GM19328 (cell line): ENCODE data around the gene OXSR1.

Source experiments
- ATAC-seq: cut with Tn5 transposase; IDR thresholded peaks from one replicate; pipeline ENCODE4 v1.9.1; 2021; ENCODE audit warnings: mild to moderate bottlenecking, moderate library complexity; ENCODE audit not compliant: unreplicated experiment

The OXSR1 gene

DNA sequence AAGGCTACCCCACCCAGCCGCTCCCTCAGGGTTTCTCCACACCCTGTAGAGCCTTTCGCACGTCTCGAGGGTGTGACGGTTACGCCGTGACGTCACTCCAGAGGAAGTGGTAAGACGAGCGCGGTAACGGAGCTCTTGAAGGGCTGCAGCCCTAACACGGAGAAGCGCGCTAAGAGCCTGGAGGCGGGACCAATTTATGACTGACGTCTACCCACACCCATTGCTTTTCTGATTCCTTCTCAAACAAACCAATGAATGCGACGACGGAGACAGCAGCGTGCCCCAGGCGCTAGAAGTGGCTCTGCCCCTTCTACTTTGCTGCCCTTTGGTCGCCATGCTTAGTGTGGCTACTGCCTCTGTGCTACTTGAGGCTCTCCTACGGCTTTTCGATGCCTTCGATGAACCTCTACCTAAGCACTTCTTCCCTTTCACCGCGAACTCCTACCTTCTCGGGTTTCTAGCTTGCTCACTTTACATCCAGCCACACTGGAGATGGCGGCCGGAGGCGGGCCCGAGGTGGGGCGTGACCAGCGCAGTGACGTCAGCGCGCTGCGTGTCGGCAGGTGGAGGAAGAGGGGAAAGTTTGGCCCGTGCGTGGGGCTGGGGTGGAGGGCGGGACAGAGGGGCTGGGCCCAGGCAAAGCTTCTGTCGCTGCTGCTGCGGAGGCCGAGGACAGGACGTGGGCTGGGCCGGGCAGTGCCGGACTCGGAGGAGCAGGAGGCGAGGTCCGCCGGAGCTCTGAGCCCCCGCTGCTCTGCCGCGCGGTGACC is at the start of gene OXSR1:
TSS of gene OXSR1 (plus strand) at position 586 of the 770 bp plus-strand sequence. CDS start 340 bp downstream, outside the sequence.
- peak; percentile 93 for ATAC-seq

DNA sequence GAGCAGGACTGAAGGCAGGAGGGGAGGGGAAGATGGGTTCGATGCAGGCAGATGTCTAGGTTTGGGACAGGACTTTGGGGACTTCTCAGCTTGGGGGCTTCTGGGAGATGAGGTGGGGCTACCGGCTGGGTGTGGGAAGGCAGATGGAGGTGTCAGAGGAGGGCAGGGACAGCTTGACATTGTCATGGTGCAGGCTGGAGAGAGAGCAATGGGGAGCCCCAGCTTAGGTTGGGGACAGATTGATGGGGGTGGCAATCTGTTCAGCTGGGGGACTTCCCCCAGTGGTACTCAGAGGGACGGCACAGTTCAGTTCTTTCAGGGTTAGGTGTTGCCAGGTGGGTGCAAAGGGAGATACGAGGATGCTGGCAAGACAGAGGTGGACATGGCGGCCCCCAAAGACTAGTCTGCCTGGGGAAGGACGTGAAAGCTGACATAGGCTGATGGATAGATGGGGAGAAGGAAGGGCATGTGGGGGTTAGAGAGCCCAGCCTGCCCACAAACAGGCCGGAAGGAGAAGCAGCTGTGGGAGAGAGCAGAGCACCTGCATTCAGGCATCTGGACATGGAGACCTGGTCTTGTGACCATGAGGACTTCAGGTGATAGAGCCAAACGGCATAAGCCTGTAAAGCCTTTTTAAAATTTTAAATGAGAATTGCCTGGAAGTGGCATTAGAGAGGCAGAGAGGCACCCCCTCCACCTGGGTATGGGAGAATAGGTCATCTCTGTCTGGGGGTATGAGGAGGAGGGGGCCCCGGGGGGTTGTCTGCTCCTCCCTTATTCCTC is 49.5 kb upstream of the OXSR1 start:
- no peak for ATAC-seq

DNA sequence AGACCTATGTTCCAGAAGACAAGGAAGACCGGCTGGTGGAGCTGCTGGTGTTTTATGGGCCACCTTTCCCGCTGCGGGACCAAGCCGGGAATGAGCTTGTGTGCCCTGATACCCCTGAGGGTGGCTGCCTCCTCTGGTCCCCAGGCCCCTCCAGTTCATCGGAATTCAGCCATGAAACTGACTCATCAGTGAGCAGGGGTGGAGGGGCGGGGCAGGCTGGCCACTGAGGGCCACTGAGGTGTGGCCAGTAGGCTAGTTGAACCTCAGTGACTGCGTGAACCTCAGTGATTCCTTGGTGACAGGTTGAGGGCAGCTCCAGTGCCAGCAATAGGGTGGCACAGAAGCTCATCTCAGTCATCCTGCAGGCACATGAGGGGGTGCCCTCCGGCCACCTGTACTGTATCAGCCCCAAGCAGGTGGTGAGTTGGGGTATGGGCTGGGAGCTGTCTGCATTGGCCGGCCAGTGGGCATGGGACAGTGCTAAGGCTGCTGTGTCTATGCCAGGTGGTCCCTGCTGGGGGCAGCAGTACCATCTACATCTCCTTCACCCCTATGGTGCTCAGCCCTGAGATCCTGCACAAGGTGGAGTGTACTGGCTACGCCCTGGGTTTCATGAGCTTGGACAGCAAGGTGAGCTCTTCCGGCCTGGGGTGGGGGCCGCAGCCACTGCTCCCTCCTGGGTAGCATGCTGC is 48.7 kb upstream of the OXSR1 start:
- no peak for ATAC-seq

DNA sequence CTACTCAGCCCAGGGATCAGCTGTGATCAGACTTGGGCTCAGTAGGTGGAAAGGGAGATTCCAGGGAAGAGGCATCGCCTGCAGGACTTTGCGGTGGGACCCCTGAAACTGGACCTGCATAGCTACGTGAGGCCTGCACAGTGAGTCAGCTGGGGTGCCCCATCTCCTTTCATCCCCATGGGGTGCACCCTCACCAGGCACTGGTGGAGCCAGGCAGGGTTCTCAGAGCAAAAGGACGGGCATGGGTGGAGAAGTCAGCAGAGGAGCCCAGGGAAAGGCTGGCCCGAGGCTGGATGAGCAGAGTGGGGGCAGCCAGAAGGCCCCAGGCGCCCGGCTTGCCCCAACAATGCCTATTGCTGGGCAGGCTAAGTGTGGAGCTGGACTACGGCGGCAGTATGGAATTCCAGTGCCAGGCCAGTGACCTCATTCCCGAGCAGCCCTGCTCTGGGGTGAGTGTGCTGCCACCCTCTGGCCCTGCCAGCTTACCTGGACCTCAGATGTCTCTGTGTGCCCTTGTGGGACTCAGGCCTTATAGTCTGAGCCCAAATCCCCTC is 48.1 kb upstream of the OXSR1 start:
- ATAC-seq = no peak

DNA sequence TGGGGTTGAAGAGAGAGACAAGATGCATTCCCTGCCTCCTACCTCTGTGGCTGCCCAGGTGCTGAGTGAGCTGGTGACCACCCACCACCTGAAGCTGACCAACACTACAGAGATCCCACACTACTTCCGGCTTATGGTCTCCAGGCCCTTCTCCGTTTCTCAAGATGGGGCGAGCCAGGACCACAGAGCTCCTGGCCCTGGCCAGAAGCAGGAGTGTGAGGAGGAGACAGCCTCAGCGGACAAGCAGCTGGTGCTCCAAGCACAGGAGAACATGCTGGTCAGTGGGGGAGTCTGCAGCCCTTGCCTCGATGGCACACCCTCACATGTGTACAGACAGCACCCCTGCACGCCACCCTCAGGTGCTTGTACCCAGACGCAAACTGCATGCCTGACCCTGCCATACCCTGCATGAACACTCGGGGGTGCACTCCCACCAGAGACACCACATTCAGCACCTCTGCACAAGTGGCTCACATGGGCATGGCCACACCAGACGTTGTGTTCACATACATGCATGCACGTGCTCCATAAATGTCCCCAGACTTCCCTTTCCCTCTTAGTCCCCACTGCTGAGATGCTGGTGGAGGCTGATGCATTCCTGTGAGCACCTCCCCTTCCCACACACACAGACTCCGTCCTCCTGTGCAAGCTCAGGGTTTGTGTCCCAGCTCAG is 47.5 kb upstream of the OXSR1 start:
- ATAC-seq = peak; percentile 64

DNA sequence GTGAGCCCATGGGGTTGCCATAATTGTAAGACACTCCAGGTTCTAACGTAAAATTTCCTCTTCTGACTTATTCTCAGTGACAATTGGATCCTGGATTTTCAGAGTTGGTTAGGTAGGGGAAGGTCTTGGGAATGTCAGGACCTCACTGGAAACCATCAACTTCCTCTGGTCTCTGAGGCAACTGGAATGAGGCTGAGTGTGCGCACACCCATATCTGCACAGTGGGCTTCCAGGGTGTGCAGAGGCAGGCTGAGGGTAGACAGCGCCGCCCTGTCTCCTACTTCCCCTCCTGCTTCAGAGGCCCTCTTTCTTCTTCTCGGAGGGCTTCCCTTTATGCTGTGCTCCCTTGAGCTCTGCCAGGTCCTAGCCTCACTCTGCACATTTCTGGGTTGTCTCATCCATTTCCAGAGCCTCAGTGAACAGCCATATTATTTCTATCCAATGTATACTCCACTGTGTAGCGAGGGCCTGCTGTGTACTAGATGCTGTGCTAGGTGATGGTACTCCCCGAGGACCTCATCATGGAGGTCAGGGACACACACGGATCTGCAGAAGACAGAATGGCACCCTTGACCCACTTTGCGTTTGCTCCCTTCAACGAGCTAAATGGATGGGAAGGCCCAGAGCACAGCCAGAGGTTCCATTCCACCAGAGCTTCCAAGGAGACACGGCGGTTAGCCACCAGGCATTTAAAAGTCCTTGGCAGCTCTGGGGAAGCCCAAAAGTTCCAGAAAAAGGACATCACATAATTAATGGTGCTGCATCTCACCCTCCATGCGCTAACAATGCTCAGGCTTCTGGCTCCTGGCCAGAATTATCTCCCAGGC is 46.7 kb upstream of the OXSR1 start:
- no peak for ATAC-seq

DNA sequence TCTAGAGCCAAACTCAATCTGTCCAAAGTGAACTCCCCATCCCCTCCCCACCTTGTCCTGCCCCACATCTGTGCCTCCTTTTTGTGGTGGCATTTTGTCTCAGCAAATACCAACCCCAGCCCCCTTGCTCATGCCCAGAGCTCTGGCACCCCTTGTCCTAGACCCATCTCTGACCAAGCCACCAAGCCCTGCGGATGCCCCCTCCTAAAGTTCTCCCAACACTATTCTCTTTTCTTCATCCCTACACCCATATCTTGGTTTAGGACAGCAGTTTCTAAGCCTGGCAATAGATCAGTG is 46.1 kb upstream of the OXSR1 start:
- no peak for ATAC-seq

DNA sequence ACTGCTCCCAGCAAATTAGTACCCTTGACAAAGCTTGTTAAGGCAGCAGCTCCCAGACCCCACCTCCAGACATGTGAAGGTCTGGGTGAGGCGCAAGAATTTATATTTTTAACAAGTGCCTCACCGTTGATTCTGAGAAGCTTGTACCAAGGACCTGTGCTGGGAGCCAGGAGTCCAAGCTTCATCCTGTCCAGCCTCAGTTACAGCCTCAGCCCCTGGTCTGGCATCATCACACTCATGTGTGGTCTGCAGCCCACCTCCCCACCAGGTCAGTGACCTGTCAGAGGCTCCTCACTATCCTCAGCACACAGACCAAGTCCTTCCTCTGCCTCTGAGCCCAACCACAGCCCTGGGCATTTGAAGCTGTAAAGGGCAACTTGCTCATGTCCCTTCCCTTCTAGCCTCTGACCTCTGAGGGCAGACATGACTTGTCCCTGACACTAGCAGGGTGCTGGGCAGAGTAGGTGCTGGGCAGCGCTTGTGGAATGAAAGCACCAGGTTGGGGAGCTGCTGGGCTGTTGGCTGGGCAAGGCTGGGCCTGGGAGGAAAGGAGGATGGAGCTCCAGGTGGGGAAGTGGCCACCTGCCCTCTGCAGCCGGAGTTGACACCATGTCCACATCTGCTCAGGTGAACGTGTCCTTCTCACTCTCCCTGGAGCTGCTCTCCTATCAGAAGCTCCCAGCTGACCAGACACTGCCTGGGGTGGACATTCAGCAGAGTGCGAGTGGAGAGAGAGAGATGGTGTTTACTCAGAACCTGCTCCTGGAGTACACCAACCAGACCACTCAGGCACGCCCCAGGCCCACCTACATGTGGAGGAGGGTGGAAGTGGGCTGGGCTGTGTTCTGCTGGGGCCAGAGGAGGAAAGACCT is 45.3 kb upstream of the OXSR1 start:
- ATAC-seq = no peak

DNA sequence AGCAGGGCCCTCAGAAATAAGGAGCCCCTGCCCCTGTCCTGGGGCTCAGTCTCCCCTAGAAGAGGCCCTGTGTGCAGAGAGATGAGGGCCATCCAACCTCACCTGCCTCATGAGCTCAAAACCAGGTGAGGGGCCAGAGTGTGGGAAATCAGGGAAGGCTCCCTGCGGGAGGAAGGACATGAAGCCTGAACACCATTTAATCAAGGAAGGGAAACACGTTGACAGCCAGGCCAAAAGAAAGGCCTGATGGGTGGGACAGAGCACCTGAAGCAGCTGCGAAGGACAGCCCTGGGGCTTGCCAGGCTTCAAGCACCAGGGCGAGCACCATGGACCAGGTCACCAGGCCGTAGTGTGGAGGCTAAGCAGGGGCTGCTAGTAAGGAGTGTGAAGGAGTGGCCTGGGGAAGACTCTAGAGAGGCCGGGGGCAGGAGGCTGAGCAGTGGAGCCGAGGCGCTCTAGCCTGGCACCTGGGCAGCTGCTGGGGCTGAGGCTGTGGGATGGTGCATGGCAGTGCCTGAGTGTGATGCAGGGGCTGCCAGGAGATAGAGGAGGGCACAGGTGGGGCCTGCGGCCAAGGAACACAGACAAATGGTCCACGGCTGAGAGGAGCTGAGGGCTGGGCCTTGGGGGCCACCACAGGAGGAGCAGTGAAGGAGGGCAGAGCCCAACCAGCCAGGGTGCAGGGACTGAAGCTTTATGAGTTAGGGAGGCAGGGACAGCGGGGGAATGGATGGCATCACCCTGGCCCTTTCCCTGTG is 44.5 kb upstream of the OXSR1 start:
- ATAC-seq = no peak

DNA sequence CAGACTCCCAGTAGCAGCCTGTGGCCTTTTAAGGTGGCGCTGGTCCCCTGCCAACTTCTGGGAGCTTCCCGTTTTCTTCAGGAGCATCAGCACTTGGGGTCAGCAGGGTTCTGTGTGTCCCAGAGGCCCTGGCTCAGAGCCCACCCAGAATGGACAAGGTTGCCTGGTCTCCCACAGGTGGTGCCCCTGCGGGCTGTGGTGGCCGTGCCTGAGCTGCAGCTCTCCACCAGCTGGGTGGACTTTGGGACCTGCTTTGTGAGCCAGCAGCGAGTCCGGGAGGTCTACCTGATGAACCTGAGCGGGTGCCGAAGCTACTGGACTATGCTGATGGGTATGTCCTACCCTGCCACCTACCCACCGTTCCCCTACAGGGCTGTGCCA is 43.9 kb upstream of the OXSR1 start:
- ATAC-seq = no peak

DNA sequence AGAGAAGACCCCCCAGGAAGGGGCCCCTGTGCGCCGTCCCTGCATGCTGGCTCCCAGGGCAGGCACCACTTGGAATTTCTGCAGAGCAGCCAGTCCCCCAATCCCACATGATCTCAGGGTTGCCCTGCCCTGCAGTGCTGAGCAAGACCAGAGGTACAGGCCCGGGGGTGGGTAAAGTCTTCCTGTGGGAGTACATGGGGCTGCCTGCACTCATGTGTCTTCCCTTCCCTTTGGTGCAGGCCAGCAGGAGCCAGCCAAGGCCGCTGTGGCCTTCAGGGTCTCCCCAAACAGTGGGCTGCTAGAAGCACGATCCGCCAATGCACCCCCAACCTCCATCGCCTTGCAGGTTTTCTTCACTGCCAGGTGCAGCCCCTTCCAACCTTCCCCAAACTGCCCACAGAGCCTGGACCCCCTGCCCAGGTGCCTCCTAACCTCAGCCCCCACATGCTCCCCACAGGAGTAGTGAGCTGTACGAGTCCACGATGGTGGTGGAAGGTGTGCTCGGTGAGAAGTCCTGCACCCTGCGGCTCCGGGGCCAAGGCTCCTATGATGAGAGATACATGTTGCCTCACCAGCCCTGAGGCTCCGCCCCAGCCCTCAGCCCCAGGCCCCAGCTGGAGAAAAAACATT is 43.4 kb upstream of the OXSR1 start:
- ATAC-seq = no peak

DNA sequence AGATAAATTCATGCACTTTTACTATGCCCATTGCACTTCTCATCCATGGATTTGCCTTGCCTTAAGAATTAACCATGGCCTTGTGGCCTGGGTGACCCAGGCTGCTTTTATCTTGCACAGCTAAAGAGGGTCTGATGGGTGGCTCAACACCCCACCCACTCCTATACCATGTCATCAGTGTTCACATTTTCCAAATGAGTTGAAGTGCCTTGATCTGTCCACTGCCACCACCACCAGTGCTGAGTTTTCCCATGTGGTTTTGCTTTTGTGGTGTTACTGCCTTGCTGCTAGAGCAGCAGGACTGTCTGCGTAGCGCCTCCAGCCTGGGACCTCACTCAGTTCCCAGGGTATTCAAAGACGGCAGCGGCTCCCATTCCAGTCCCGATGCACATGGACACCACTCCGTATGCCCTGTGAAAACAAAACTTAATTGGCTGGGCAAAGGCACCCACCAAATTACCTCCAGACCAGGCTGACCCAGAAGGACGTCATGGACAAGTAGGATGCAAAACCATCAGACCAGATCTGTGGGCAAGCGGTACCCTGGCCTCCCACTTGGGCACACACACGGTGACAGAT is 42.5 kb upstream of the OXSR1 start:
- ATAC-seq = no peak

DNA sequence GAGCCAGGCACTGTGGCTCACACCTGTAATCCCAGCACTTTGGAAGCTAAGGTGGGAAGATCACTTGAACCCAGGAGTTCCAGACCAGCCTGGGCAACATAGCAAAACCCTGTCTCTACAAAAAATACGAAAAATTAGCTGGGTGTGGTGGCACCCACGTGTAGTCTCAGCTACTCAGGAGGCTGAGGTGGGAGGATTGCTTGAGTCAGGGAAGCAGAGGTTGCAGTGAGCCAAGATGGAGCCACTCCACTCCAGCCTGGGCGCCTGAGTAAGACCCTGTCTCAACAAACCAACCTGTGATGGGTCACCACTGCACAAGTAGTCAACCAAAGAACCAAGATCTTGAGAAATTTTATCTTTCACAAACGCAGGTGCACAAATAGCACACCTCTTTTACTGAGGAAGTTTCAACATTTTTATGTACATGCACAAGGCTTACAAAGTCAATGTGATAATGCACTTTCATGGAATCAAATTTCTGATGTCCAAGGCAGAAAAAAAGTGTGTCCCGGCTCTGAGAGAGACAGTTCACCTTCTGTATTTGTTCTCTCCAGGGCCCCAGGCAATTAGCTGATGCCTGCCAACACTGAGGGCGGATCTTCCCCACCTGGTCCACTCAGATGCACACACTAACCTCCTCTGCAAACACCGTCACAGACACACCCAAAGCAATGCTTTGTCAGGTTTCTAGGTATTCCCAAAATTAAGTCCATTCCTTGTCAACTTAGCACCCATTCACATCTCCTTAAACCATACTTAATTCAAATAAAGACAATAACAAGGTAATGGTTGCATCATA is 40.8 kb upstream of the OXSR1 start:
- ATAC-seq = no peak

DNA sequence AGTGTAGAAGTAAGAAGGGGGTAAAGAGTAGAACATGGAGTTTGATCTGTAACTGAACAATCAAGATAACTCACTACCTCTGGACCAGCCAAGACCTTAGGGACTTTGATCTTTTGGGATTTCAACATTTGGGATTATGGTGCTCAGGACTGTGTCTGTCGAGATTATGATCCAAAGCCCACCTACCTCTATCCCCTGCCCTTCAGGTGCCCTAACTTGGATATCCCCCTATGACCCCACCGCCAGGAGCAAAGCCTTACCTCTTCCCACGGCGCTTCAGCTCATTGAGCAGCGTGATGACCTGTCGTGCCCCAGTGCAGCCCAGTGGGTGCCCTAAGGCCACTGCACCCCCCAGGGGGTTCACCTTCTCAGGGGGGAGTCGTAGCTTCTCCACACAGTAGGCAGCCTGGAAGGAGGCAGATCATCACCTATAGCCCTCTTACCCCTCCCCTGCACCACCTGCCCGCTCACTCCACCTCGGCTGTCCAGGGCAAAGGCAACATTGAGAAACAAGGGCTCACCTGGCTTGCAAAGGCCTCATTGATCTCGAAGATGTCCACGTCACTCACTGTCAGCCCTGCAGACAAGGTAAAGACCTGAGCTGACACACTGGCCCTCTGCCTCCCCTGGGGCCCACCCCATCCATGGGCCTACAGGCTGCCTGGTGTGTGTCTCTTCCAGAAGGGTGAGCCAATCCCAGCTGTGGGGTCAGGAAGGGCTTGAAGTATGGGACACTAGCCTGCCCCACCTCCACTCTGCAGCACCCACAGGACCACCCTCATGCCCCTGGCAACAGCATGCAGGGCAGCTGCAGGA is 39.8 kb upstream of the OXSR1 start:
- no peak for ATAC-seq

DNA sequence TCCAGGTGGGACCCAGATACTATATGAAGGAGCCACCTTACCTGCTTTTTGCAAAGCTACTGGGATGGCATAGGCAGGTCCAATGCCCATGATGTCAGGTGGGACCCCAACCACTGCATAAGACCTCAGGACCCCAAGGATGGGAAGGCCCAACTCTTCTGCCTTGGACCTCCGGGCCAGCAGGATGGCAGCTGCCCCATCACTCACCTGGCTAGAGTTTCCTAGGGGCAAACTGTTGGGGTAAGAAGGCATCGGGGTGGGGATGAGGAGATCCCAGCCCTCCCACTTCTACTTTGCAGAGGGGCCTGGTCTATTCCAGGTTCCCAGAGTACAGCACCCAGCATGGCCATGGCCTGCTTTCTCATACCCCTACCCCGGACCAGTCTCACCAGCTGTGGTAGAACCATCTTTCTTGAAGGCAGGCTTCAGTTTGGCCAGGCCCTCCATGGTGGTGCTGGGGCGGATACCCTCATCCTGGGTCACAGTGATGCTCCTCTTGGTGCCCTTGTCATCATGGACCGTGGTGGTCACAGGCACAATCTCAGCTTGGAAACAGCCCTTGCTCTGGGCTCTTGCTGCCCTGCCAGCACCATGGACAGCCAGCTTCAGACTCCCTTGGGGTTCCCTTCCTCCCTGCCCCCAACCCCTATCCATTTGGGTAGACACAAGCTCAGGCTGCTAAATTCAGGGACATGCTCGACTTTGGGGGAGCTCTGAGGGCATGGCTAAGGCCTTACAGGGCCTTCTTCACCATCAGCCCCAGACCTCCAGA is 39.0 kb upstream of the OXSR1 start:
- ATAC-seq = no peak
